GM18502 (cell line): Measurements from ENCODE around the gene GAS6.

Source experiments
- ATAC-seq: cut with Tn5 transposase; IDR thresholded peaks from one replicate; pipeline ENCODE4 v1.9.1; 2021; ENCODE audit warnings: mild to moderate bottlenecking; ENCODE audit not compliant: unreplicated experiment, poor library complexity

The GAS6 gene

GRCh38 chr13:113854238-113855011, 9.5 kb downstream of the GAS6 start:
- no peak for ATAC-seq

- ATAC-seq, result no peak
Observed at GRCh38 chr13:113853518-113854237, 10.2 kb downstream of the GAS6 start.

GRCh38 chr13:113852536-113853517, 11.0 kb downstream of the GAS6 start:
- no peak for ATAC-seq

DNA sequence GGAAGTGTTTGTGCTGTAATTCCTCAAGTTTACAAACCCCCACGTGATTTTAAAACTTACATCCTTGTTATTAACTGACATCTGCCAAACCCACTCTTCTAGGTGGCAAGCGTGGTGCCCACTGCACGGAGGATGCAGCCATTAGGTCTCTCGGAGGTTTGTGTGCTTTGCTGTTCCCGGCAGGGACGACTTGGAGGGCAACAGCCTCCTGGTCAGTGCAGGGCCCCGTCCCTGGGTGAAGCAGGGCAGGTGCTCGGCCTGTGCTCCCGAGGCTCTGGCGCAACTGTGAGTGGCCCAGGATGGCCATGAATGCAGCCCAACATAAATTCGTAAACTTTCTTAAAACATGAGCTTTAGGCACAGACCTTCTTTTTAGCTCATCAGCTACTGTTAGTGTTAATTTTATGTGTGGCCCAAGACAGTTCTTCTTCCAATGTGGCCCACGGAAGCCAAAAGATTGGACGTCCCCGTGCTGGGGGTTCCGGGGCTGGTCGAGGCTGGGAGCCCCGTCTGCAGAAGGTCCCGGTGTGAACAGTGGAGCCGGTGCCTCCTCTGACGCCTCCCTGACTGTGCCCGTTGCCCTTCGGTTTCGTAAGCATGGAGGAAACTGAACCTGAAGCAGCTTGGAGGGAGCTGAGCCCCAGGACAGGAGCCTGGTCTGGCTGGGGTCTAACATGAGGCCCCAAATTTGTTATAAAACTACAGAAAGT, 11.9 kb downstream of the GAS6 start:
- no peak for ATAC-seq

- no peak for ATAC-seq
Observed at GRCh38 chr13:113851480-113851803, 12.4 kb downstream of the GAS6 start.

- ATAC-seq, result no peak
Observed at GRCh38 chr13:113850722-113851479, 13.0 kb downstream of the GAS6 start.

DNA sequence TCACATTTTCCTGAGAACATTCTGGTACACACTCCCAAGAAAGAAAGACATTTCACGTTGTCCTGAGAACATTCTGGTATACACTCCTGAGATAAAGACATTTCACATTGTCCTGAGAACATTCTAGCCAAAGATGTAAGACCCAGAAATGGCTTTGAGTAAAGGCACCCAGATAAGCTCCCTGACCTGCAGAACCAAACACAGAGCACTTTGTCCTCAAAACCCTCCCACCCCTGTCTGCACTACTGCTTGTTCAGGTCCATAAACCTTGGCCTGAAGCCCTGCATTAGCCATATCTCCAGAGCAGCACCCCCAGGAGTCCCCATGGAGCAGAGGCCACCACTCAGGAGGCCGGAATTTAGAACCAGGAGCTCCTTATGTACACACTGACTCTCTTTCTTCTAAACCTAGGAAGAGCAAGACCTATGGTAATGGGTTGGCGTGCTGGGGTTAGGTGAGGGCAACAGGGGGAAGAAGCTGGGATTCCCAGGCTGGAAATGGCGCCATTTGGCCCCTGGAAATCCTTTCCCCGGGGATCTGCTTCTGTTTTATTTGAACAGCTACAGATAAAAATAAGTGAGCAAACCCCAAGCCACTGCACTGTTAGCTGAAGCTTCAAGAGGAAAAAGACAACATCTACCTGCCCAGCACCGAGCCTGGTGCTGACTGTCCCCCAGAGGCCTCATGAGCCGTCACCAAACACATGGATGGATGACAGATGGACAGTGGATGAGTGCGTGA, 13.7 kb downstream of the GAS6 start:
- ATAC-seq, result no peak

- ATAC-seq, result no peak
Observed at GRCh38 chr13:113849546-113849945, 14.3 kb downstream of the GAS6 start.

DNA sequence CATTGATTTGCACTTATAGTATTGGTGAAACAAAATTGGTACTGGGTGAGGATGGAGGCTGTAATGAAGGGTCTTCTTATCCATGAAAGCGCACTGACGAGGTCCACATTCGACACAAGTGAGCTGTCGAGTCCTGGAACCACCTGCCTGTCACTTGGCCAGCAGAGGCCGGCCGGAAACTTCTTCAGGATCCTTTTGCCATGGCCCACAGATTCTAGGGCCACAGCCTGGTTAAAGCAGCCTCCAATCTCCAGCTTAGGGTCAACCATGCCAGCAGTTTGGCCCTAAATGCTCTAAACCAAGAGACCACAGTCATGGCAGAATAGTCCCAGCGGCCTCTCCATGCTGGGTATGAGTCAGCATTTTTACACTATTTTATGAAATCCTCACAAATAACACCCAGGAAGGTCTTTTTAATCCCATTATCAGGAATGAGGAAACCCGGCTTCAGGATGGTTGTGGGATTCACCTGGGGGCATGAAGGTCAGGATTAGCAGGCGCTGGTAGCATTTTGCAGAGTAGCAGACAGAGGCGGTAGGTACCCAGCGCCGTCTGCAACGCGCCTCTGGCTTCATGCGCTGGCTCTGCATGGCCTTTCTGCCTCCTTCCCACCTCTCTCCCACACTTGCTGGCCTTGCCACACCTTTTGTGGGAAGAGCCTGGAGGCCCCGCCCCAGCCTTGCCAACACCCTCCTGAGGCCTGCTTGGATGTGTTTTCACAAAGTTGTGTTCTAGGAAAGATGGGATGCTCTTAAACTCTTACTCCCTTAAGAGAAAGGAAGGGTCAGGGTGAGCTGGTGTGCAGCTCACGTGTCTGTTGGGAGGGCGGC, 15.2 kb downstream of the GAS6 start:
- ATAC-seq, result no peak

DNA sequence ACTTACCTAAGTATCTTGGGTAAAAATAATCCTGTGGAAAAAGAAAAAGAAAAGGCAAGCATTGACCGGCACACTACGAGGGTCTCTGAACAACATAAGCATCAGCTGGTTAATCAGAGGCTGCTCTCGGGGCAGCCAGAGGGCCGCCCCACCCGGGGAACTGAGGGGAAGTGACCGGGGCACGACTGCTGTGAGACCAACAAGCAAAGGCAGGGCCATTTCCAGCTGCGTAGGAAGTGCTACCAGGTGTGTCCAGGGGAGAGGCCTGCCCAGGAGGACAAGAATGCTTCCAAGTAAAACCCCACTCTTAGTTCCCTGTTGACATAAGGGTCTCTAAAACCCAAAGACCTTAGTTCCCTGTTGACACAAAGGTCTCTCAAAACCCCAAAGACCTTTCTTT, 15.9 kb downstream of the GAS6 start:
- no peak for ATAC-seq

DNA sequence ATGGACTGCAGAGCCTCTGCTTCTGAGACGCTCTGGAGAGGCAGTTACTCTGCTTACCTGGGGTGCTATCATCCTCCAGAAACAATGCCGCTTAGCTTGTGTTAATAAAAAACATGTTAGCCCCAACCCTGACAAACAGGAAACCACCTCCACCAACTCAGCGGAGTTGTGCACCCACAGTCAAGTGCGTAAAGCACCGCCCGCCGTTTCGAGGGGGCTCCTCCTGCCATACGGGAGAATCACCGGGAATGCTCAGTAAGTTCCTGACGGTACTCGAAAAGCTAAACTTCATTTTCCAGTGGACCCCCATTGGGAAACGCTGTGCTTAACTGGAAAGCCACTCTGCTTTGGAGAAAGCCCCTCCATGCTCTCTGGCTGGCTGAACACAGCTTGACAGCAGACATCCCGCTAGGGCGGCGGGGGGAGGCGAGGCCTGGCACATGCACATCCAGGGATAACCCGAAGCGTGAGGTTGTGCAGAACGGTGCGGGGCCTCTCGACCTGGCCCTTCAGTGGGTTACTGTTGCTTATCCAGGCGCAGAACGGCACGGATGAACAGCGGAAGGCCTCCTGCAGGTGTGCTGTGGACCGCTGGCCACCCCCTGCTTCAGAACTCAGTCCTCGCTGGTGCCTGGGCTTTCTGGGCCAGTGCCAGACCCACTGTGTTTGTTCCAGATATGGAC, 17.1 kb downstream of the GAS6 start:
- ATAC-seq, result no peak

- no peak for ATAC-seq
Observed at GRCh38 chr13:113845723-113846635, 17.9 kb downstream of the GAS6 start.

DNA sequence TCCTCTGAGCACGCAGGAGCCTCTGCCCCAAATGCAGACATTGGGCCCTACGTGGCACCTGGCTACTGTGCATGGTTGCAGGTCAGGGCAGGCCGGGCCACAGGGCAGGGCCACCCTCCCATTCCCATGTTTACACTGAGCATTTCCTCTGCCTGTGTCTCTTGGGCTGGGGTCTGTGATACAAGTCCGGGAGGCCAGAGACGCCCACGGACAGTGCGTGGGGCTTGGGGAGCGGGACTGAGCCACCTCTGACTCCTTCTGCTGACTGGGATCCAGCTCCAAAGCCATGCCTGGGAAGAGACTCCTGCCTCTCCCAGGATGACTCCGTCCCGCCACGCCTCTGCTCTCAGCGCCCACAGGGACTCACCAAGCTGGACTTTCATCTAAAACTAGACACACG, 18.8 kb downstream of the GAS6 start:
- no peak for ATAC-seq

GRCh38 chr13:113843864-113844556, 19.9 kb downstream of the GAS6 start:
- no peak for ATAC-seq

- no peak for ATAC-seq
Observed at GRCh38 chr13:113843063-113843654, 20.7 kb downstream of the GAS6 start.
